ENCODE measurements around the gene NALCN. TPM values are rescaled to one million over a fixed set of nuclear protein-coding genes. Genes with fewer than 3 reads are reported as not detected.

Gene NALCN
- total and polyA plus RNA-seq, 4 donors, result 0.09 to 0.92 (median 0.18) TPM

DNA sequence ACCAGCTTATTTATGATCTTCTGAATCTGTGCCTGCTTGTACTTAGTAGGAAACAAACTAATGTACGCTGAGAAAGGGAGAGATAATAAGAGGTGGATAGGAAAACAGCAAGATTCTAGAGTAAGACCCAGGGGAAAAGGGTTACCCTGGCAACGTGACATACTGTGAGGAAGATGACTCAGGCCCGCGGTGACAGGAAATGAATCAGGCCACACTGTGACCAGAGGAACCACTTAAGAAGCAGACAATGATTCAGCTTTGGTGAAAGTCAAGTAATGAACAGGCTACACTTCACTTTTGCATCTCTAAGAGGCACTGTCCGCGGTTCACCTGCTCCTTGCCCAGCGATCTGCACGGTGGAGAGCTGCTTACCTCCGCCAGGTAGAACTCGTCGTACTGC is 158.2 kb downstream of the NALCN start:
- no peak overlapping the region for H3K9ac ChIP-seq (ENCODE audit: low read depth in 1 of 2, low read length in 2 of 2)
- no peaks in the 10 kb centered on the region for H3K36me3 ChIP-seq (ENCODE audit: control insufficient read depth in 4 of 4, insufficient read depth in 3 of 4, low read depth in 1 of 4, low read length in 3 of 4)
- no peaks in the 10 kb centered on the region for H3K4me1 ChIP-seq (ENCODE audit: control insufficient read depth in 4 of 4, insufficient read depth in 4 of 4, low read length in 3 of 4)
- H3K27ac ChIP-seq (ENCODE audit: low read depth in 1 of 2, low read length in 2 of 2), result no peak overlapping the region
- no peak overlapping the region for H3K4me3 ChIP-seq (ENCODE audit: low read depth in 1 of 3, low read length in 3 of 3)
- H3K27me3 ChIP-seq (ENCODE audit: control insufficient read depth in 4 of 4, insufficient read depth in 4 of 4, low read length in 3 of 4), result peaks cover 0 to 2% (median under 1%) of the 10 kb centered on the region in 4 donors
- H3K9me3 ChIP-seq (ENCODE audit: control insufficient read depth in 4 of 4, low read length in 3 of 4), result no peaks in the 10 kb centered on the region
- no peak for TF ChIP-seq SP1 (IDR thresholded peaks at IDR 0.05)
- TF ChIP-seq RAD21 (IDR thresholded peaks at IDR 0.05), result no peak
- TF ChIP-seq FOXA1 (IDR thresholded peaks at IDR 0.05), result no peak
- no peak for TF ChIP-seq RXRA (IDR thresholded peaks at IDR 0.05)
- TF ChIP-seq, protein P1, sequence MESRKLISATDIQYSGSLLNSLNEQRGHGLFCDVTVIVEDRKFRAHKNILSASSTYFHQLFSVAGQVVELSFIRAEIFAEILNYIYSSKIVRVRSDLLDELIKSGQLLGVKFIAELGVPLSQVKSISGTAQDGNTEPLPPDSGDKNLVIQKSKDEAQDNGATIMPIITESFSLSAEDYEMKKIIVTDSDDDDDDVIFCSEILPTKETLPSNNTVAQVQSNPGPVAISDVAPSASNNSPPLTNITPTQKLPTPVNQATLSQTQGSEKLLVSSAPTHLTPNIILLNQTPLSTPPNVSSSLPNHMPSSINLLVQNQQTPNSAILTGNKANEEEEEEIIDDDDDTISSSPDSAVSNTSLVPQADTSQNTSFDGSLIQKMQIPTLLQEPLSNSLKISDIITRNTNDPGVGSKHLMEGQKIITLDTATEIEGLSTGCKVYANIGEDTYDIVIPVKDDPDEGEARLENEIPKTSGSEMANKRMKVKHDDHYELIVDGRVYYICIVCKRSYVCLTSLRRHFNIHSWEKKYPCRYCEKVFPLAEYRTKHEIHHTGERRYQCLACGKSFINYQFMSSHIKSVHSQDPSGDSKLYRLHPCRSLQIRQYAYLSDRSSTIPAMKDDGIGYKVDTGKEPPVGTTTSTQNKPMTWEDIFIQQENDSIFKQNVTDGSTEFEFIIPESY (IDR thresholded peaks at IDR 0.05), result no peak
- no peak for TF ChIP-seq YY1 (IDR thresholded peaks at IDR 0.05)
- TF ChIP-seq, protein P2, sequence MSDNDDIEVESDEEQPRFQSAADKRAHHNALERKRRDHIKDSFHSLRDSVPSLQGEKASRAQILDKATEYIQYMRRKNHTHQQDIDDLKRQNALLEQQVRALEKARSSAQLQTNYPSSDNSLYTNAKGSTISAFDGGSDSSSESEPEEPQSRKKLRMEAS (IDR thresholded peaks at IDR 0.05), result no peak
- no peak for TF ChIP-seq EGR1 (IDR thresholded peaks at IDR 0.05; ENCODE audit: low read depth in 2 of 2)
- no peak for TF ChIP-seq FOXA2 (IDR thresholded peaks at IDR 0.05)
- TF ChIP-seq TAF1 (conservative IDR thresholded peaks at IDR 0.05), result no peak
- TF ChIP-seq NR2F2 (IDR thresholded peaks at IDR 0.05), result no peak
- TF ChIP-seq JUND (IDR thresholded peaks at IDR 0.05), result no peak
- TF ChIP-seq GABPA (IDR thresholded peaks at IDR 0.05 in 1 of 2, conservative IDR thresholded peaks at IDR 0.05 in 1 of 2), result no peak
- no peak for TF ChIP-seq HNF4A (conservative IDR thresholded peaks at IDR 0.05)
- WGBS, result 70% methylated on average over 11 of the region's 11 CpGs
- DNase-seq (ENCODE audit: low spot score), result no peak

DNA sequence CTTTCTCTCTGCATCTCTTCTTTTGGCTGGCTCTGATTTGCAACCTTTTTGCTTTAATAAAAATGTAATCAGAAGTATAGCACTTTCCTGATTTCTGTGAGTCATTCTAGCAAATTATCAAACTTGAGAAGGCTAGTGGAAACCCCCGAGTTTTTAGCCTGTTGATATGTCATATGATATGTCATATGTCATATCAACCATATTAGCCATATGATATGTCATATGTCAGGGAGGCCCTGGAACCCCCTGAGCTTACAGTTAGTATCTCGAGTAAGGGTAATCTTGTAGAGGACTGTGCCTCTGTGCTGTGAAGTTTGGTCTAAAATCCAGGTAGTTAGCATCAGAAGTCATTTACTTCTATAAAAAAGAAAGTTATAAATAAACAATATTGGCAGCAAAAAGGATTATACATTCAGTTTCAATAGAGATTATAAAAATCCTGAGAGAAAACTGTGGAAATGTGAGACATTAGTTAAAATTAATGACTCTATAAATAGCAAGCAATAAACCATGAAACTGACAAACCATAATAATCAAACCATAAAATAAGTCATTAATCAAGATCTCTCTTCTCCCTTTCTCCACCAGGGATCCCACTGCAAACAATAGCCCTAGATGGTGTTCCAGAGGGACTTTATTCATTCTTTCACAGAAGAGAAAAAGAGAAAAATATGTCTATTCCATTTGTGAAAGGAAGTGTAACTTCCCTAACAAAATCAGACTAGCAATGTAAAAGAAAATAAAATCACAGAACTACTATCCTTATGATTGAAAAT is 167.4 kb downstream of the NALCN start:
- H3K27ac ChIP-seq (ENCODE audit: low read depth in 1 of 2, low read length in 2 of 2), result no peak overlapping the region
- 60% methylated on average over 2 of the region's 2 CpGs for WGBS
- peaks cover 0 to 2% (median 0%) of the 10 kb centered on the region in 4 donors for H3K27me3 ChIP-seq (ENCODE audit: control insufficient read depth in 4 of 4, insufficient read depth in 4 of 4, low read length in 3 of 4)
- no peak for DNase-seq (ENCODE audit: low spot score)
- H3K9me3 ChIP-seq (ENCODE audit: control insufficient read depth in 4 of 4, low read length in 3 of 4), result peaks cover 0 to 4% (median 2%) of the 10 kb centered on the region in 4 donors
- H3K36me3 ChIP-seq (ENCODE audit: control insufficient read depth in 4 of 4, insufficient read depth in 3 of 4, low read depth in 1 of 4, low read length in 3 of 4), result no peaks in the 10 kb centered on the region
- no peaks in the 10 kb centered on the region for H3K4me1 ChIP-seq (ENCODE audit: control insufficient read depth in 4 of 4, insufficient read depth in 4 of 4, low read length in 3 of 4)
- no peak overlapping the region for H3K4me3 ChIP-seq (ENCODE audit: low read depth in 1 of 3, low read length in 3 of 3)
- TF ChIP-seq, protein P3, sequence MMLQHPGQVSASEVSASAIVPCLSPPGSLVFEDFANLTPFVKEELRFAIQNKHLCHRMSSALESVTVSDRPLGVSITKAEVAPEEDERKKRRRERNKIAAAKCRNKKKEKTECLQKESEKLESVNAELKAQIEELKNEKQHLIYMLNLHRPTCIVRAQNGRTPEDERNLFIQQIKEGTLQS (IDR thresholded peaks at IDR 0.05), result no peak
- no peak for TF ChIP-seq JUND (IDR thresholded peaks at IDR 0.05)
- no peak for TF ChIP-seq FOXA1 (IDR thresholded peaks at IDR 0.05)
- no peak for TF ChIP-seq NR2F2 (IDR thresholded peaks at IDR 0.05)
- TF ChIP-seq YY1 (IDR thresholded peaks at IDR 0.05), result no peak
- no peak overlapping the region for H3K9ac ChIP-seq (ENCODE audit: low read depth in 1 of 2, low read length in 2 of 2)

DNA sequence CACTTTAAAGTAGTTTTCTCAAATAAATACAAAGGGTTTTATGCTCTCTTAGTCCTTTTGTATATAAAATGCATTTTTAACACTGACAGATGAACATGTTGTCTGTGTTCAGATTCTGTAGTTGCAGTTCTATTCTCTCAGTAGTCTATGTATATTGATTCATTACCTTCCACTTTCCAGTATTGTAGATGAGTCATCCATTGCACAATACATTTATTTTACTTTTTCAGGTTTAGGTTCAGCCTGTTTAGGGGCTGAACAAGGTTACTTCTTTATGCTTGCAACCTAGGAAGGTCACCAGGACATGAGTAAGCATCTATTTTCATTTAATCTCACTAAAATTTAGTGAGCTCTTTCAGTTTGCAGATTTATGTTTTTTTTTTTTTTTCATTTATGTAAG is 173.6 kb downstream of the NALCN start:
- H3K9me3 ChIP-seq (ENCODE audit: control insufficient read depth in 4 of 4, low read length in 3 of 4), result no peaks in the 10 kb centered on the region
- TF ChIP-seq RAD21 (IDR thresholded peaks at IDR 0.05), result no peak
- TF ChIP-seq, protein P1 (IDR thresholded peaks at IDR 0.05), result no peak
- no peak for TF ChIP-seq NR2F2 (IDR thresholded peaks at IDR 0.05)
- TF ChIP-seq, protein P4, sequence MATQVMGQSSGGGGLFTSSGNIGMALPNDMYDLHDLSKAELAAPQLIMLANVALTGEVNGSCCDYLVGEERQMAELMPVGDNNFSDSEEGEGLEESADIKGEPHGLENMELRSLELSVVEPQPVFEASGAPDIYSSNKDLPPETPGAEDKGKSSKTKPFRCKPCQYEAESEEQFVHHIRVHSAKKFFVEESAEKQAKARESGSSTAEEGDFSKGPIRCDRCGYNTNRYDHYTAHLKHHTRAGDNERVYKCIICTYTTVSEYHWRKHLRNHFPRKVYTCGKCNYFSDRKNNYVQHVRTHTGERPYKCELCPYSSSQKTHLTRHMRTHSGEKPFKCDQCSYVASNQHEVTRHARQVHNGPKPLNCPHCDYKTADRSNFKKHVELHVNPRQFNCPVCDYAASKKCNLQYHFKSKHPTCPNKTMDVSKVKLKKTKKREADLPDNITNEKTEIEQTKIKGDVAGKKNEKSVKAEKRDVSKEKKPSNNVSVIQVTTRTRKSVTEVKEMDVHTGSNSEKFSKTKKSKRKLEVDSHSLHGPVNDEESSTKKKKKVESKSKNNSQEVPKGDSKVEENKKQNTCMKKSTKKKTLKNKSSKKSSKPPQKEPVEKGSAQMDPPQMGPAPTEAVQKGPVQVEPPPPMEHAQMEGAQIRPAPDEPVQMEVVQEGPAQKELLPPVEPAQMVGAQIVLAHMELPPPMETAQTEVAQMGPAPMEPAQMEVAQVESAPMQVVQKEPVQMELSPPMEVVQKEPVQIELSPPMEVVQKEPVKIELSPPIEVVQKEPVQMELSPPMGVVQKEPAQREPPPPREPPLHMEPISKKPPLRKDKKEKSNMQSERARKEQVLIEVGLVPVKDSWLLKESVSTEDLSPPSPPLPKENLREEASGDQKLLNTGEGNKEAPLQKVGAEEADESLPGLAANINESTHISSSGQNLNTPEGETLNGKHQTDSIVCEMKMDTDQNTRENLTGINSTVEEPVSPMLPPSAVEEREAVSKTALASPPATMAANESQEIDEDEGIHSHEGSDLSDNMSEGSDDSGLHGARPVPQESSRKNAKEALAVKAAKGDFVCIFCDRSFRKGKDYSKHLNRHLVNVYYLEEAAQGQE (IDR thresholded peaks at IDR 0.05), result no peak
- no peak for TF ChIP-seq JUND (IDR thresholded peaks at IDR 0.05)
- TF ChIP-seq, protein P3 (IDR thresholded peaks at IDR 0.05), result no peak
- TF ChIP-seq EGR1 (IDR thresholded peaks at IDR 0.05; ENCODE audit: low read depth in 2 of 2), result no peak
- no peak for TF ChIP-seq FOXA2 (IDR thresholded peaks at IDR 0.05)
- TF ChIP-seq, protein P2 (IDR thresholded peaks at IDR 0.05), result no peak
- H3K4me1 ChIP-seq (ENCODE audit: control insufficient read depth in 4 of 4, insufficient read depth in 4 of 4, low read length in 3 of 4), result no peaks in the 10 kb centered on the region
- H3K27ac ChIP-seq (ENCODE audit: low read depth in 1 of 2, low read length in 2 of 2), result no peak overlapping the region
- H3K9ac ChIP-seq (ENCODE audit: low read depth in 1 of 2, low read length in 2 of 2), result no peak overlapping the region
- no peaks in the 10 kb centered on the region for H3K36me3 ChIP-seq (ENCODE audit: control insufficient read depth in 4 of 4, insufficient read depth in 3 of 4, low read depth in 1 of 4, low read length in 3 of 4)
- peaks cover 0 to 2% (median 0%) of the 10 kb centered on the region in 4 donors for H3K27me3 ChIP-seq (ENCODE audit: control insufficient read depth in 4 of 4, insufficient read depth in 4 of 4, low read length in 3 of 4)
- no peak for DNase-seq (ENCODE audit: low spot score)
- no peak overlapping the region for H3K4me3 ChIP-seq (ENCODE audit: low read depth in 1 of 3, low read length in 3 of 3)

Measured in liver (tissue), 9 donors.